HG03060 (cell line): ENCODE results near the gene PXT1.

Source experiments
- ATAC-seq: cut with Tn5 transposase; IDR thresholded peaks from one replicate; pipeline ENCODE4 v1.9.1; 2021; ENCODE audit warnings: low read depth, moderate number of reproducible peaks; ENCODE audit not compliant: unreplicated experiment

PXT1 gene

GRCh38 chr6:36399970-36400369 lies 42.7 kb downstream of the PXT1 start:
- ATAC-seq = no peak

GRCh38 chr6:36392621-36393020 lies 50.0 kb downstream of the PXT1 start:
- no peak for ATAC-seq

GRCh38 chr6:36389353-36389752 lies 53.3 kb downstream of the PXT1 start:
- ATAC-seq = no peak

- ATAC-seq = no peak
Measured at GRCh38 chr6:36387440-36388303, 55.0 kb downstream of the PXT1 start, which contains the start of gene ETV7. ETV7 (minus strand) TSS chr6:36387669; CDS start chr6:36387541, 128 bp downstream.

- ATAC-seq = no peak
Measured at GRCh38 chr6:36386495-36387439, 55.9 kb downstream of the PXT1 start.

GRCh38 chr6:36384095-36384494 lies 58.6 kb downstream of the PXT1 start:
- no peak for ATAC-seq

- ATAC-seq = no peak
Measured at GRCh38 chr6:36383606-36384005, 59.0 kb downstream of the PXT1 start.

- no peak for ATAC-seq
Measured at GRCh38 chr6:36382976-36383375, 59.7 kb downstream of the PXT1 start.

GRCh38 chr6:36381502-36382389 lies 60.9 kb downstream of the PXT1 start:
- ATAC-seq = no peak

- no peak for ATAC-seq
Measured at GRCh38 chr6:36380166-36380565, 62.5 kb downstream of the PXT1 start.

GRCh38 chr6:36378936-36379335 lies 63.7 kb downstream of the PXT1 start:
- no peak for ATAC-seq

- ATAC-seq = no peak
Measured at GRCh38 chr6:36378243-36378920, 64.3 kb downstream of the PXT1 start.

GRCh38 chr6:36377594-36377993 lies 65.1 kb downstream of the PXT1 start:
- ATAC-seq = no peak

- no peak for ATAC-seq
Measured at GRCh38 chr6:36376742-36377141, 65.9 kb downstream of the PXT1 start.

GRCh38 chr6:36376183-36376582 lies 66.5 kb downstream of the PXT1 start:
- no peak for ATAC-seq

- no peak for ATAC-seq
Measured at GRCh38 chr6:36375644-36376155, 67.0 kb downstream of the PXT1 start.

- no peak for ATAC-seq
Measured at GRCh38 chr6:36374972-36375371, 67.7 kb downstream of the PXT1 start.

GRCh38 chr6:36374194-36374593 lies 68.5 kb downstream of the PXT1 start:
- ATAC-seq = no peak

- no peak for ATAC-seq
Measured at GRCh38 chr6:36373368-36374019, 69.2 kb downstream of the PXT1 start.
